ENCODE results near the gene GATAD2B. TPM values are rescaled to one million over a fixed set of nuclear protein-coding genes. Genes with fewer than 3 reads are reported as not detected.

Gene GATAD2B
- total and polyA plus RNA-seq, 2 of the 4 experiments (the other 2 are of a cell fraction) = 3.8 to 6.2 TPM

DNA sequence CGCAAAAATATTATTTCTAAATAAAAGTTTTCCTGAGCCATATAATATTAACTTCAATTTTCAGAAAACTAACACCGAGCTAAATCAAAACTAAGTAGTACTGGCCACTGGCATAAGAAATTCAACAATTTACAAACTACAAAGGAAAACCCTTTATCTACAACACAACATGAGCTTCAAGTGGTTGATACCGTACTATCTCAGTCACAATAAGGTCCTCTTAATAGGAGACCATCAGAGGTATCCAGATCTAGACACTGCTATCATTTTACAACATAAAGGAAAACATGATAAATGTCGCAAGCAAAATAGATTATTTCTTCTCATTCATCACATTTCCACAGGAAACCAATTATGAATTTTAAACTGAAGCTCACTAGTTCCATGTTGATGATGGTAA lies 39.5 kb downstream of the GATAD2B start:
- Histone ChIP-seq H2AK5ac (ENCODE audit: low read depth, low read length) (no peak overlapping the region), H3K9me3 (ENCODE audit: control insufficient read depth, insufficient read depth, low read length) (no peaks in the 10 kb centered on the region), H2BK5ac (ENCODE audit: low read depth, low read length, poor library complexity, severe bottlenecking) (no peak overlapping the region), H2AK9ac (replicated peaks; ENCODE audit: low read depth, low read length, poor library complexity) (no peak overlapping the region), H2BK15ac (ENCODE audit: low read depth, low read length) (no peak overlapping the region), H3K36me3 (ENCODE audit: control insufficient read depth, insufficient read depth, low read length) (no peaks in the 10 kb centered on the region; the same call in 1 of the 2 replicates), H3K4ac (ENCODE audit: low read depth, low read length) (no peak overlapping the region), H3K23ac (ENCODE audit: low read depth, low read length) (no peak overlapping the region), H2BK20ac (ENCODE audit: low read depth, low read length) (no peak overlapping the region), H3K4me1 (ENCODE audit: control insufficient read depth, insufficient read depth, low read length) (peaks cover 6% of the 10 kb centered on the region), H2AFZ (replicated peaks; ENCODE audit: low read length, poor library complexity) (no peak overlapping the region), H4K91ac (ENCODE audit: insufficient read depth, low read depth, low read length) (no peak overlapping the region), H3K4me3 (ENCODE audit: insufficient read depth, low read depth, low read length) (no peak overlapping the region), H2BK120ac (ENCODE audit: low read depth, low read length) (no peak overlapping the region), H3K56ac (ENCODE audit: extremely low read depth, insufficient read depth, low read length) (no peak overlapping the region), H3K9me1 (ENCODE audit: insufficient read depth, low read length) (peaks cover 3% of the 10 kb centered on the region; the same call in 1 of the 2 replicates), H4K5ac (ENCODE audit: low read depth, low read length) (no peak overlapping the region), H4K8ac (ENCODE audit: low read depth in 2 of 2, low read length in 2 of 2) (no peak overlapping the region), H3K27ac (ENCODE audit: insufficient read depth, low read length) (no peak overlapping the region), H3K4me2 (ENCODE audit: low read depth, low read length) (no peak overlapping the region), H3K79me1 (ENCODE audit: low read depth in 1 of 2, low read length in 2 of 2) (peaks cover 13 to 52% of the 10 kb centered on the region in 2 experiments; a peak in 3 of 4 replicates), H3K18ac (ENCODE audit: low read depth, low read length) (no peak overlapping the region), H3K14ac (replicated peaks; ENCODE audit: low read depth, low read length) (no peak overlapping the region), H3K9ac (ENCODE audit: low read depth, low read length) (no peak overlapping the region), H4K20me1 (ENCODE audit: insufficient read depth, low read length) (peaks cover 5% of the 10 kb centered on the region; the same call in 1 of the 2 replicates), H3K27me3 (ENCODE audit: control insufficient read depth, insufficient read depth, low read length) (no peaks in the 10 kb centered on the region)
- 100% methylated on average over 1 of the region's 4 CpGs; no CpG with 5 or more reads in 1 of the 2 experiments for WGBS, 2 experiments (ENCODE audit: extremely low coverage in 2 of 2, insufficient read length in 1 of 2)
- CTCF ChIA-PET = no interaction called here
- ATAC-seq (ENCODE audit: low read depth) = no peak
- POLR2A ChIA-PET (ENCODE audit: unreplicated experiment) = no interaction called here
- intact Hi-C loops (cut with micrococcal nuclease) = loop anchor here (5.0 kb wide), 1 partner anchor 39 kb away; the partner anchor contains the start of gene GATAD2B
- dilution Hi-C loops (cut with HindIII; ENCODE audit: low sequenced_read_pairs, unreplicated experiment) = no loop called here
- DNase-seq = no peak
- in situ Hi-C loops (cut with MboI; ENCODE audit: low sequenced_read_pairs) = no loop called here
- no peak for TF ChIP-seq CHD1 (IDR thresholded peaks at IDR 0.05; ENCODE audit: low read depth, low read length)
- no peak for TF ChIP-seq SMC3 (IDR thresholded peaks at IDR 0.05; ENCODE audit: low read depth, low read length)
- TF ChIP-seq RAD21 (IDR thresholded peaks at IDR 0.05; ENCODE audit: low read length) = no peak
- TF ChIP-seq, protein P1, sequence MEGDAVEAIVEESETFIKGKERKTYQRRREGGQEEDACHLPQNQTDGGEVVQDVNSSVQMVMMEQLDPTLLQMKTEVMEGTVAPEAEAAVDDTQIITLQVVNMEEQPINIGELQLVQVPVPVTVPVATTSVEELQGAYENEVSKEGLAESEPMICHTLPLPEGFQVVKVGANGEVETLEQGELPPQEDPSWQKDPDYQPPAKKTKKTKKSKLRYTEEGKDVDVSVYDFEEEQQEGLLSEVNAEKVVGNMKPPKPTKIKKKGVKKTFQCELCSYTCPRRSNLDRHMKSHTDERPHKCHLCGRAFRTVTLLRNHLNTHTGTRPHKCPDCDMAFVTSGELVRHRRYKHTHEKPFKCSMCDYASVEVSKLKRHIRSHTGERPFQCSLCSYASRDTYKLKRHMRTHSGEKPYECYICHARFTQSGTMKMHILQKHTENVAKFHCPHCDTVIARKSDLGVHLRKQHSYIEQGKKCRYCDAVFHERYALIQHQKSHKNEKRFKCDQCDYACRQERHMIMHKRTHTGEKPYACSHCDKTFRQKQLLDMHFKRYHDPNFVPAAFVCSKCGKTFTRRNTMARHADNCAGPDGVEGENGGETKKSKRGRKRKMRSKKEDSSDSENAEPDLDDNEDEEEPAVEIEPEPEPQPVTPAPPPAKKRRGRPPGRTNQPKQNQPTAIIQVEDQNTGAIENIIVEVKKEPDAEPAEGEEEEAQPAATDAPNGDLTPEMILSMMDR (conservative IDR thresholded peaks at IDR 0.05; ENCODE audit: low read depth, low read length) = no peak
- TF ChIP-seq CEBPB (IDR thresholded peaks at IDR 0.05; ENCODE audit: low read depth, low read length) = no peak
- TF ChIP-seq, protein P2, sequence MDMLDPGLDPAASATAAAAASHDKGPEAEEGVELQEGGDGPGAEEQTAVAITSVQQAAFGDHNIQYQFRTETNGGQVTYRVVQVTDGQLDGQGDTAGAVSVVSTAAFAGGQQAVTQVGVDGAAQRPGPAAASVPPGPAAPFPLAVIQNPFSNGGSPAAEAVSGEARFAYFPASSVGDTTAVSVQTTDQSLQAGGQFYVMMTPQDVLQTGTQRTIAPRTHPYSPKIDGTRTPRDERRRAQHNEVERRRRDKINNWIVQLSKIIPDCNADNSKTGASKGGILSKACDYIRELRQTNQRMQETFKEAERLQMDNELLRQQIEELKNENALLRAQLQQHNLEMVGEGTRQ (IDR thresholded peaks at IDR 0.05; ENCODE audit: low read depth, low read length) = no peak
- TF ChIP-seq BHLHE40 (IDR thresholded peaks at IDR 0.05; ENCODE audit: low read depth, low read length) = no peak
- no peak for TF ChIP-seq NFE2L2 (IDR thresholded peaks at IDR 0.05; ENCODE audit: low read depth, low read length)
- no peak for TF ChIP-seq MAZ (IDR thresholded peaks at IDR 0.05; ENCODE audit: borderline replicate concordance, low read depth, low read length)
- TF ChIP-seq, protein P3, sequence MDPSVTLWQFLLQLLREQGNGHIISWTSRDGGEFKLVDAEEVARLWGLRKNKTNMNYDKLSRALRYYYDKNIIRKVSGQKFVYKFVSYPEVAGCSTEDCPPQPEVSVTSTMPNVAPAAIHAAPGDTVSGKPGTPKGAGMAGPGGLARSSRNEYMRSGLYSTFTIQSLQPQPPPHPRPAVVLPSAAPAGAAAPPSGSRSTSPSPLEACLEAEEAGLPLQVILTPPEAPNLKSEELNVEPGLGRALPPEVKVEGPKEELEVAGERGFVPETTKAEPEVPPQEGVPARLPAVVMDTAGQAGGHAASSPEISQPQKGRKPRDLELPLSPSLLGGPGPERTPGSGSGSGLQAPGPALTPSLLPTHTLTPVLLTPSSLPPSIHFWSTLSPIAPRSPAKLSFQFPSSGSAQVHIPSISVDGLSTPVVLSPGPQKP (IDR thresholded peaks at IDR 0.05; ENCODE audit: borderline replicate concordance, low read depth, low read length) = no peak
- TF ChIP-seq RCOR1 (IDR thresholded peaks at IDR 0.05; ENCODE audit: insufficient replicate concordance, low read length) = no peak
- no peak for TF ChIP-seq RFX5 (IDR thresholded peaks at IDR 0.05; ENCODE audit: low read depth, low read length)
- TF ChIP-seq FOS (IDR thresholded peaks at IDR 0.05; ENCODE audit: low read depth, low read length) = no peak
- no peak for TF ChIP-seq POLR2A (IDR thresholded peaks at IDR 0.05; ENCODE audit: low read depth, low read length)
- TF ChIP-seq MXI1 (IDR thresholded peaks at IDR 0.05; ENCODE audit: borderline replicate concordance, low read depth, low read length) = no peak
- no peak for TF ChIP-seq MAFK (IDR thresholded peaks at IDR 0.05; ENCODE audit: low read depth, low read length)
- BruUV-seq (replicated peaks) = no TSS peak
